Mucosa of descending colon (tissue), 3 donors: ENCODE results near the gene ABHD12. TPM values are rescaled to one million over a fixed set of nuclear protein-coding genes. Genes with fewer than 3 reads are reported as not detected.

Source experiments
- ATAC-seq: fragments of 200-7000 bp; cut with Tn5 transposase; one replicate; pipeline ENCODE4 v1.9.1; 2020; ENCODE audit warnings: mild to moderate bottlenecking, moderate library complexity
- DNase-seq, 3 donors: peaks; one replicate each; pipeline ENCODE4 v3.0.0-alpha.2; 2020
- H3K36me3 ChIP-seq: fragments of 200-600 bp; one replicate; pipeline ENCODE4 v1.8.0; 2021; ENCODE audit warnings: low read depth, mild to moderate bottlenecking
- H3K4me1 ChIP-seq: fragments of 200-600 bp; one replicate; pipeline ENCODE4 v1.8.0; 2021; ENCODE audit warnings: low read depth, mild to moderate bottlenecking
- H3K4me3 ChIP-seq: fragments of 200-600 bp; one replicate; pipeline ENCODE4 v1.8.0; 2021; ENCODE audit warnings: mild to moderate bottlenecking
- H3K9me3 ChIP-seq: fragments of 200-600 bp; one replicate; pipeline ENCODE4 v1.8.0; 2021; ENCODE audit warnings: mild to moderate bottlenecking
- CTCF ChIP-seq: fragments of 200-600 bp; IDR thresholded peaks from one replicate; pipeline ENCODE4 v1.8.0; 2022; ENCODE audit warnings: antibody characterized with exemption, mild to moderate bottlenecking
- intact Hi-C, 2 donors: fragments of 100-400 bp; cut with DNase I in 1 of 2; cut with micrococcal nuclease in 1 of 2; formaldehyde crosslinking; loops; one replicate each; pipeline versions ENCODE4 v1.11.0 to v1.11.1; 2022; cut with DNase I, micrococcal nuclease
- total RNA-seq, 3 donors: library from RNA; stranded (reverse); fragmentation: NEBNext Ultra II Directional in 2 of 3; extraction: Animal tissue kit (Norgen Biotek cat#: 25700) in 2 of 3; gene quantifications; one replicate each; pipeline versions ENCODE4 v1.2.1 to v1.2.4, GENCODE V29; 2021 to 2023
- donor health status: DM: no; HTN: no; CAD: no; lungs with moderate emphysema.
- donor health status: DM: no; HTN: no; CAD: no.
- donor health status: DM: no; HTN: yes; CAD: no.

Gene ABHD12
- total RNA-seq, 3 donors from 2014 or later: 47.3 to 65.5 (median 59.5) TPM

- ATAC-seq: peak; percentile 9
- intact Hi-C loops: loop anchor here in 1 of 2 donors (10.0 kb wide), 1 partner anchor 94 kb away; the partner anchor contains the start of gene ABHD12
- Histone ChIP-seq H3K9me3 (no peaks in the 10 kb centered on the region), H3K4me1 (peaks cover 4% of the 10 kb centered on the region), H3K36me3 (no peaks in the 10 kb centered on the region), H3K4me3 (no peak overlapping the region)
- TF ChIP-seq CTCF: no peak
- DNase-seq: no peak
Observed at GRCh38 chr20:25300496-25301170, 90.0 kb downstream of the ABHD12 start.

GRCh38 chr20:25299806-25300205, 90.8 kb downstream of the ABHD12 start:
- peaks cover 11% of the 10 kb centered on the region for H3K4me1 ChIP-seq
- intact Hi-C loops: loop anchor here in 1 of 2 donors (10.0 kb wide), 1 partner anchor 95 kb away; the partner anchor contains the start of gene ABHD12
- TF ChIP-seq CTCF: no peak
- DNase-seq: no peak
- no peak for ATAC-seq
- no peaks in the 10 kb centered on the region for H3K9me3 ChIP-seq
- H3K36me3 ChIP-seq: no peaks in the 10 kb centered on the region
- H3K4me3 ChIP-seq: no peak overlapping the region

- Histone ChIP-seq H3K4me3 (no peak overlapping the region), H3K36me3 (no peaks in the 10 kb centered on the region), H3K9me3 (no peaks in the 10 kb centered on the region), H3K4me1 (peaks cover 13% of the 10 kb centered on the region)
- ATAC-seq: no peak
- intact Hi-C loops: no loop called here
- DNase-seq: no peak
- no peak for TF ChIP-seq CTCF
Observed at GRCh38 chr20:25297141-25297905, 93.3 kb downstream of the ABHD12 start.

- H3K36me3 ChIP-seq: no peaks in the 10 kb centered on the region
- intact Hi-C loops: no loop called here
- DNase-seq (peak in 2 of 3 donors; percentile 42 to 62), ATAC-seq (peak; percentile 32)
- H3K4me1 ChIP-seq: peaks cover 13% of the 10 kb centered on the region
- no peak for TF ChIP-seq CTCF
- H3K9me3 ChIP-seq: no peaks in the 10 kb centered on the region
- no peak overlapping the region for H3K4me3 ChIP-seq
Observed at GRCh38 chr20:25296094-25297093, 94.2 kb downstream of the ABHD12 start.

GRCh38 chr20:25295386-25296093, 95.1 kb downstream of the ABHD12 start:
- Histone ChIP-seq H3K4me3 (no peak overlapping the region), H3K36me3 (no peaks in the 10 kb centered on the region), H3K4me1 (peaks cover 13% of the 10 kb centered on the region), H3K9me3 (no peaks in the 10 kb centered on the region)
- no peak for DNase-seq
- TF ChIP-seq CTCF: no peak
- peak; percentile 38 for ATAC-seq
- intact Hi-C loops: no loop called here
